ENCODE results near the gene RHCG. TPM values are rescaled to one million over a fixed set of nuclear protein-coding genes. Genes with fewer than 3 reads are reported as not detected.
"Not testable (repeated sequence)": the region's sequence is repeated elsewhere in the genome, so short reads cannot be mapped to it uniquely, and the experiment has no call there.

RHCG gene
- total and polyA plus RNA-seq, 5 donors: 0.24 to 0.93 (median 0.76) TPM; not detected in 2

GRCh38 chr15:89469426-89470096 is 26.8 kb downstream of the RHCG start:
- no peaks in the 10 kb centered on the region for H3K4me1 ChIP-seq (ENCODE audit: control insufficient read depth, insufficient read depth, low read length)
- WGBS: 43% methylated on average over 15 of the region's 15 CpGs
- no peak overlapping the region for H3K4me3 ChIP-seq (ENCODE audit: low read length)
- ATAC-seq (no peak), DNase-seq (no peak)
- no peaks in the 10 kb centered on the region for H3K27me3 ChIP-seq (ENCODE audit: control insufficient read depth, insufficient read depth)
- intact Hi-C loops (cut with DNase I): no loop called here
- H3K27ac ChIP-seq (ENCODE audit: low read length): no peak overlapping the region
- no peaks in the 10 kb centered on the region for H3K9me3 ChIP-seq (ENCODE audit: control insufficient read depth, low read length)

- 13% methylated on average over 1 of the region's 1 CpG for WGBS
- H3K27ac ChIP-seq (ENCODE audit: low read length); intact Hi-C loops (cut with DNase I); H3K27me3 ChIP-seq (ENCODE audit: control insufficient read depth, insufficient read depth); DNase-seq; ATAC-seq; H3K4me3 ChIP-seq (ENCODE audit: low read length); H3K4me1 ChIP-seq (ENCODE audit: control insufficient read depth, insufficient read depth, low read length); H3K9me3 ChIP-seq (ENCODE audit: control insufficient read depth, low read length): not testable (repeated sequence)
Observed at GRCh38 chr15:89468813-89469212, 27.6 kb downstream of the RHCG start.

- Histone ChIP-seq H3K9me3 (ENCODE audit: control insufficient read depth, low read length) (no peaks in the 10 kb centered on the region), H3K4me3 (ENCODE audit: low read length) (no peak overlapping the region), H3K27me3 (ENCODE audit: control insufficient read depth, insufficient read depth) (no peaks in the 10 kb centered on the region), H3K27ac (ENCODE audit: low read length) (no peak overlapping the region), H3K4me1 (ENCODE audit: control insufficient read depth, insufficient read depth, low read length) (no peaks in the 10 kb centered on the region)
- intact Hi-C loops (cut with DNase I): no loop called here
- 83% methylated on average over 8 of the region's 8 CpGs for WGBS
- DNase-seq (no peak), ATAC-seq (no peak)
Observed at GRCh38 chr15:89463113-89463512, 33.3 kb downstream of the RHCG start.

- no peak for DNase-seq
- WGBS: 79% methylated on average over 9 of the region's 9 CpGs
- intact Hi-C loops (cut with DNase I): no loop called here
- no peaks in the 10 kb centered on the region for H3K27me3 ChIP-seq (ENCODE audit: control insufficient read depth, insufficient read depth)
- H3K27ac ChIP-seq (ENCODE audit: low read length): no peak overlapping the region
- H3K4me1 ChIP-seq (ENCODE audit: control insufficient read depth, insufficient read depth, low read length): no peaks in the 10 kb centered on the region
- no peak for ATAC-seq
- no peaks in the 10 kb centered on the region for H3K9me3 ChIP-seq (ENCODE audit: control insufficient read depth, low read length)
- H3K4me3 ChIP-seq (ENCODE audit: low read length): no peak overlapping the region
Observed at GRCh38 chr15:89462198-89462912, 34.0 kb downstream of the RHCG start.

GRCh38 chr15:89461386-89461785 is 35.0 kb downstream of the RHCG start:
- Histone ChIP-seq H3K4me1 (ENCODE audit: control insufficient read depth, insufficient read depth, low read length) (no peaks in the 10 kb centered on the region), H3K4me3 (ENCODE audit: low read length) (no peak overlapping the region), H3K9me3 (ENCODE audit: control insufficient read depth, low read length) (no peaks in the 10 kb centered on the region), H3K27ac (ENCODE audit: low read length) (no peak overlapping the region), H3K27me3 (ENCODE audit: control insufficient read depth, insufficient read depth) (no peaks in the 10 kb centered on the region)
- no peak for ATAC-seq
- 70% methylated on average over 4 of the region's 4 CpGs for WGBS
- intact Hi-C loops (cut with DNase I): no loop called here
- DNase-seq: no peak

- ATAC-seq (no peak), DNase-seq (no peak)
- Histone ChIP-seq H3K27ac (ENCODE audit: low read length) (no peak overlapping the region), H3K4me3 (ENCODE audit: low read length) (no peak overlapping the region), H3K27me3 (ENCODE audit: control insufficient read depth, insufficient read depth) (no peaks in the 10 kb centered on the region), H3K9me3 (ENCODE audit: control insufficient read depth, low read length) (no peaks in the 10 kb centered on the region), H3K4me1 (ENCODE audit: control insufficient read depth, insufficient read depth, low read length) (no peaks in the 10 kb centered on the region)
- intact Hi-C loops (cut with DNase I): no loop called here
- 49% methylated on average over 2 of the region's 2 CpGs for WGBS
Observed at GRCh38 chr15:89460048-89460447, 36.3 kb downstream of the RHCG start.

- H3K9me3 ChIP-seq (ENCODE audit: control insufficient read depth, low read length): no peaks in the 10 kb centered on the region
- 54% methylated on average over 2 of the region's 2 CpGs for WGBS
Observed at GRCh38 chr15:89459271-89460038, 36.9 kb downstream of the RHCG start.

GRCh38 chr15:89458440-89458839 is 37.9 kb downstream of the RHCG start:
- no peak overlapping the region for H3K4me3 ChIP-seq (ENCODE audit: low read length)
- no peaks in the 10 kb centered on the region for H3K9me3 ChIP-seq (ENCODE audit: control insufficient read depth, low read length)
- no peak overlapping the region for H3K27ac ChIP-seq (ENCODE audit: low read length)
- ATAC-seq: no peak
- DNase-seq: no peak
- 69% methylated on average over 4 of the region's 4 CpGs for WGBS
- no peaks in the 10 kb centered on the region for H3K4me1 ChIP-seq (ENCODE audit: control insufficient read depth, insufficient read depth, low read length)
- H3K27me3 ChIP-seq (ENCODE audit: control insufficient read depth, insufficient read depth): no peaks in the 10 kb centered on the region
- intact Hi-C loops (cut with DNase I): no loop called here

More at GRCh38 chr15:89459271-89460038, 36.9 kb downstream of the RHCG start:
- H3K27ac ChIP-seq (ENCODE audit: low read length): no peak overlapping the region
- no peak for DNase-seq
- H3K4me3 ChIP-seq (ENCODE audit: low read length): no peak overlapping the region
- H3K4me1 ChIP-seq (ENCODE audit: control insufficient read depth, insufficient read depth, low read length): no peaks in the 10 kb centered on the region
- no peaks in the 10 kb centered on the region for H3K27me3 ChIP-seq (ENCODE audit: control insufficient read depth, insufficient read depth)
- intact Hi-C loops (cut with DNase I): no loop called here
- ATAC-seq: no peak

GRCh38 chr15:89457086-89457485 is 39.3 kb downstream of the RHCG start:
- Histone ChIP-seq H3K4me1 (ENCODE audit: control insufficient read depth, insufficient read depth, low read length) (no peaks in the 10 kb centered on the region), H3K4me3 (ENCODE audit: low read length) (no peak overlapping the region), H3K9me3 (ENCODE audit: control insufficient read depth, low read length) (no peaks in the 10 kb centered on the region), H3K27ac (ENCODE audit: low read length) (no peak overlapping the region), H3K27me3 (ENCODE audit: control insufficient read depth, insufficient read depth) (no peaks in the 10 kb centered on the region)
- intact Hi-C loops (cut with DNase I): no loop called here
- no peak for DNase-seq
- no peak for ATAC-seq

GRCh38 chr15:89455535-89455934 is 40.8 kb downstream of the RHCG start:
- H3K27me3 ChIP-seq (ENCODE audit: control insufficient read depth, insufficient read depth): no peaks in the 10 kb centered on the region
- ATAC-seq: no peak
- intact Hi-C loops (cut with DNase I): no loop called here
- no peak overlapping the region for H3K4me3 ChIP-seq (ENCODE audit: low read length)
- 82% methylated on average over 1 of the region's 1 CpG for WGBS
- no peaks in the 10 kb centered on the region for H3K9me3 ChIP-seq (ENCODE audit: control insufficient read depth, low read length)
- DNase-seq: no peak
- H3K4me1 ChIP-seq (ENCODE audit: control insufficient read depth, insufficient read depth, low read length): no peaks in the 10 kb centered on the region
- H3K27ac ChIP-seq (ENCODE audit: low read length): no peak overlapping the region

- 67% methylated on average over 8 of the region's 8 CpGs for WGBS
- Histone ChIP-seq H3K4me1 (ENCODE audit: control insufficient read depth, insufficient read depth, low read length) (no peaks in the 10 kb centered on the region), H3K27me3 (ENCODE audit: control insufficient read depth, insufficient read depth) (no peaks in the 10 kb centered on the region), H3K9me3 (ENCODE audit: control insufficient read depth, low read length) (no peaks in the 10 kb centered on the region), H3K27ac (ENCODE audit: low read length) (no peak overlapping the region), H3K4me3 (ENCODE audit: low read length) (no peak overlapping the region)
- intact Hi-C loops (cut with DNase I): no loop called here
- no peak for ATAC-seq
- DNase-seq: no peak
Observed at GRCh38 chr15:89452330-89452836, 44.0 kb downstream of the RHCG start.

Data from right cardiac atrium (tissue), 5 donors.